Ovary (tissue), 9 donors: ENCODE results near the gene SIL1. TPM values are rescaled to one million over a fixed set of nuclear protein-coding genes. Genes with fewer than 3 reads are reported as not detected.

Experiments
- DNase-seq, 5 donors: peaks; one replicate each; pipeline ENCODE4 v3.0.0-alpha.2; 2019 to 2020
- H3K27ac ChIP-seq, 2 donors: fragments of 200-600 bp; one replicate each; pipeline versions ENCODE4 v1.5.1 to v1.8.0; 2019 to 2022
- H3K27me3 ChIP-seq: fragments of 200-600 bp; one replicate; pipeline ENCODE4 v1.8.0; 2022
- H3K36me3 ChIP-seq: fragments of 200-600 bp; sonication (generic); one replicate; pipeline ENCODE4 v1.5.1; 2019
- H3K4me1 ChIP-seq: one replicate; pipeline ENCODE4 v1.8.1; 2013; ENCODE audit warnings: mild to moderate bottlenecking, moderate library complexity; ENCODE audit not compliant: insufficient read depth
- H3K4me3 ChIP-seq: fragments of 200-600 bp; sonication (generic); one replicate; pipeline ENCODE4 v1.5.1; 2017
- H3K9me3 ChIP-seq, 2 donors: fragments of 200-600 bp in 1 of 2; sonication (generic) in 1 of 2; one replicate each; pipeline versions ENCODE4 v1.5.1 to v1.8.1; 2013 to 2019; ENCODE audit warnings: mild to moderate bottlenecking in 1 of 2, moderate library complexity in 1 of 2
- CTCF ChIP-seq, 3 donors: fragments of 450-650 bp in 2 of 3; fragments of 200-600 bp in 1 of 3; IDR thresholded peaks; one replicate each; pipeline versions ENCODE4 v1.5.1 to v1.8.0; 2016 to 2022; ENCODE audit warnings: antibody characterized with exemption in 3 of 3, mild to moderate bottlenecking in 1 of 3
- EP300 ChIP-seq: sonication (generic); formaldehyde crosslinking; IDR thresholded peaks from one replicate; pipeline ENCODE4 v1.6.1; 2017; ENCODE audit warnings: antibody characterized with exemption
- POLR2A ChIP-seq: fragments of 450-650 bp; IDR thresholded peaks from one replicate; pipeline ENCODE4 v1.6.1; 2017; ENCODE audit warnings: antibody characterized with exemption, mild to moderate bottlenecking, moderate library complexity
- WGBS, 3 donors: extraction: QIAGEN DNeasy Blood & Tissue Kit in 1 of 3; methylation state at CpG; one replicate each; pipeline versions ENCODE4 v1.1.5 to v1.1.7; 2013 to 2017; 5-methylcytosine and 5-hydroxymethylcytosine counted together
- intact Hi-C, 4 donors: fragments of 100-400 bp; cut with DNase I; formaldehyde crosslinking; loops; one replicate each; pipeline versions ENCODE4 v1.11.0 to v1.15.1; 2022 to 2023
- polyA plus RNA-seq, 2 donors: library from polyadenylated mRNA; stranded (reverse); fragments of 200-250 nt in 1 of 2; fragments of 350-450 nt in 1 of 2; fragmentation: Illumina TruSeq in 1 of 2; extraction: RNeasy Lipid Tissue Mini Kit (QIAGEN cat#74804) in 1 of 2; gene quantifications; one replicate each; pipeline ENCODE4 v1.2.3, GENCODE V29; 2013 to 2014
- total RNA-seq, 7 donors: library from RNA; depleted of rRNA in 2 of 7; stranded (reverse); fragments of >200 nt in 2 of 7; fragmentation: NEBNext Ultra II Directional in 3 of 7; extraction: Animal tissue kit (Norgen Biotek cat#: 25700) in 3 of 7; gene quantifications; one replicate each; pipeline versions ENCODE4 v1.1.0 to v1.2.4, GENCODE V29; 2016 to 2023
- donor health status: DM: no; HTN: no; CAD: no; lungs with moderate emphysema.
- donor health status: DM: no; HTN: no; CAD: no.
- donor health status: Bipolar disorder and iron deficiency.
- donor health status: DM: yes; HTN: yes; CAD: no.
- donor health status: DM: no; HTN: no; CAD: no.
- donor health status: DM: yes; HTN: yes; CAD: no.

SIL1 gene
- total and polyA plus RNA-seq, 9 donors, result 15.7 to 93.0 (median 34.9) TPM

- H3K4me3 ChIP-seq, result no peak overlapping the region
- no peaks in the 10 kb centered on the region for H3K27me3 ChIP-seq
- no peaks in the 10 kb centered on the region for H3K36me3 ChIP-seq
- peak overlapping the region in 1 of 2 donors; percentile 30 for H3K27ac ChIP-seq
- H3K4me1 ChIP-seq, result peaks cover 33% of the 10 kb centered on the region
- WGBS, 3 donors, result 61 to 69% (median 67%) methylated on average over 2 of the region's 2 CpGs
- no peak for TF ChIP-seq CTCF (IDR thresholded peaks at IDR 0.05)
- no peak for TF ChIP-seq EP300
- no peak for TF ChIP-seq POLR2A
- no peak for DNase-seq
- H3K9me3 ChIP-seq, result no peaks in the 10 kb centered on the region
- intact Hi-C loops, result no loop called here
Observed at GRCh38 chr5:139146809-139147482, 51.2 kb downstream of the SIL1 start.

GRCh38 chr5:139141446-139142204 is 56.5 kb downstream of the SIL1 start:
- Histone ChIP-seq H3K27me3 (no peaks in the 10 kb centered on the region), H3K9me3 (no peaks in the 10 kb centered on the region), H3K27ac (peak overlapping the region in 1 of 2 donors; percentile 44), H3K4me1 (peaks cover 23% of the 10 kb centered on the region), H3K36me3 (no peaks in the 10 kb centered on the region), H3K4me3 (no peak overlapping the region)
- intact Hi-C loops, result no loop called here
- TF ChIP-seq POLR2A, result no peak
- no peak for TF ChIP-seq CTCF (IDR thresholded peaks at IDR 0.05)
- no peak for TF ChIP-seq EP300
- peak; percentile 59 to 68 (median 66) for DNase-seq
- WGBS, 3 donors, result 10 to 17% (median 13%) methylated on average over 3 of the region's 3 CpGs

GRCh38 chr5:139140591-139141071 is 57.5 kb downstream of the SIL1 start:
- peaks cover 24% of the 10 kb centered on the region for H3K4me1 ChIP-seq
- intact Hi-C loops, result no loop called here
- TF ChIP-seq CTCF (IDR thresholded peaks at IDR 0.05), result no peak
- no peak for TF ChIP-seq POLR2A
- no peak for TF ChIP-seq EP300

GRCh38 chr5:139138809-139139208 is 59.4 kb downstream of the SIL1 start:
- Histone ChIP-seq H3K4me3 (no peak overlapping the region), H3K27me3 (no peaks in the 10 kb centered on the region), H3K9me3 (no peaks in the 10 kb centered on the region), H3K27ac (no peak overlapping the region), H3K4me1 (peaks cover 24% of the 10 kb centered on the region), H3K36me3 (no peaks in the 10 kb centered on the region)
- peak in 1 of 5 donors; percentile 29 for DNase-seq
- intact Hi-C loops, result loop anchor here in 1 of 4 donors (10.0 kb wide), 1 partner anchor 56 kb away; the partner anchor contains the start of gene SIL1
- 19 to 29% (median 24%) methylated on average over 3 of the region's 3 CpGs for WGBS, 3 donors
- no peak for TF ChIP-seq CTCF (IDR thresholded peaks at IDR 0.05)
- TF ChIP-seq EP300, result no peak
- TF ChIP-seq POLR2A, result no peak

More at GRCh38 chr5:139140591-139141071, 57.5 kb downstream of the SIL1 start:
- DNase-seq, result no peak
- Histone ChIP-seq H3K27ac (peak overlapping the region in 1 of 2 donors; percentile 44), H3K27me3 (no peaks in the 10 kb centered on the region), H3K4me3 (no peak overlapping the region), H3K36me3 (no peaks in the 10 kb centered on the region), H3K9me3 (no peaks in the 10 kb centered on the region)
- 47 to 53% (median 47%) methylated on average over 6 of the region's 6 CpGs for WGBS, 3 donors
